Muscle layer of colon (tissue), 2 donors: ENCODE results near the gene MAN1B1.

Experiments
- H3K27ac ChIP-seq: one replicate; pipeline ENCODE4 v1.7.0; 2013; ENCODE audit warnings: low read depth, mild to moderate bottlenecking, low read length, moderate library complexity
- H3K27me3 ChIP-seq, 2 donors: one replicate each; pipeline ENCODE4 v1.7.0; 2013; ENCODE audit warnings: low read length in 2 of 2, mild to moderate bottlenecking in 2 of 2; ENCODE audit not compliant: insufficient read depth in 2 of 2, control insufficient read depth in 1 of 2
- H3K36me3 ChIP-seq: one replicate; pipeline ENCODE4 v1.7.0; 2013; ENCODE audit warnings: mild to moderate bottlenecking, low read length; ENCODE audit not compliant: insufficient read depth
- H3K4me1 ChIP-seq: one replicate; pipeline ENCODE4 v1.7.0; 2013; ENCODE audit warnings: mild to moderate bottlenecking, low read length; ENCODE audit not compliant: insufficient read depth
- H3K4me3 ChIP-seq, 2 donors: one replicate each; pipeline ENCODE4 v1.7.0; 2013; ENCODE audit warnings: low read length in 2 of 2, low read depth in 1 of 2, mild to moderate bottlenecking in 1 of 2, moderate library complexity in 1 of 2
- H3K9ac ChIP-seq: one replicate; pipeline ENCODE4 v1.7.0; 2013; ENCODE audit warnings: low read length
- H3K9me3 ChIP-seq: one replicate; pipeline ENCODE4 v1.7.0; 2013; ENCODE audit warnings: mild to moderate bottlenecking, low read length
- donor health status: abdominal sarcoma.
- donor health status: Adenocarcinoma of cecum.

Gene MAN1B1

GRCh38 chr9:137110911-137111787 lies 24.4 kb downstream of the MAN1B1 start:
- Histone ChIP-seq H3K9ac (no peak overlapping the region), H3K4me1 (no peaks in the 10 kb centered on the region), H3K27ac (no peak overlapping the region), H3K9me3 (no peaks in the 10 kb centered on the region), H3K27me3 (no peaks in the 10 kb centered on the region), H3K4me3 (no peak overlapping the region), H3K36me3 (peaks cover 12% of the 10 kb centered on the region)

- no peak overlapping the region for H3K9ac ChIP-seq
- H3K4me1 ChIP-seq: no peaks in the 10 kb centered on the region
- no peaks in the 10 kb centered on the region for H3K27me3 ChIP-seq
- H3K4me3 ChIP-seq: no peak overlapping the region
- no peak overlapping the region for H3K27ac ChIP-seq
- H3K9me3 ChIP-seq: no peaks in the 10 kb centered on the region
- peaks cover 12% of the 10 kb centered on the region for H3K36me3 ChIP-seq
These were observed 25.2 kb downstream of the MAN1B1 start for GRCh38 chr9:137111788-137112563.

GRCh38 chr9:137112564-137113384 lies 26.0 kb downstream of the MAN1B1 start:
- Histone ChIP-seq H3K4me3 (no peak overlapping the region), H3K27ac (no peak overlapping the region), H3K9ac (no peak overlapping the region), H3K27me3 (no peaks in the 10 kb centered on the region), H3K9me3 (no peaks in the 10 kb centered on the region), H3K4me1 (no peaks in the 10 kb centered on the region), H3K36me3 (peaks cover 12% of the 10 kb centered on the region)

- Histone ChIP-seq H3K9me3 (no peaks in the 10 kb centered on the region), H3K9ac (no peak overlapping the region), H3K27ac (no peak overlapping the region), H3K4me1 (no peaks in the 10 kb centered on the region), H3K4me3 (no peak overlapping the region), H3K27me3 (no peaks in the 10 kb centered on the region), H3K36me3 (peaks cover 9% of the 10 kb centered on the region)
These were observed 26.8 kb downstream of the MAN1B1 start for GRCh38 chr9:137113385-137114159.

- Histone ChIP-seq H3K9me3 (no peaks in the 10 kb centered on the region), H3K27ac (peak overlapping the region; percentile 44), H3K36me3 (peaks cover 9% of the 10 kb centered on the region), H3K4me3 (peak overlapping the region; percentile 47 to 74), H3K27me3 (no peaks in the 10 kb centered on the region), H3K4me1 (no peaks in the 10 kb centered on the region), H3K9ac (no peak overlapping the region)
These were observed 27.4 kb downstream of the MAN1B1 start for GRCh38 chr9:137114220-137114612.

GRCh38 chr9:137114613-137115393 lies 28.0 kb downstream of the MAN1B1 start, which contains the start of gene DPP7:
Gene DPP7, minus strand, starts transcription at chr9:137114733. Its CDS starts 20 bp downstream, at chr9:137114713.
- Histone ChIP-seq H3K27me3 (no peaks in the 10 kb centered on the region), H3K4me3 (peak within 1 kb of the TSS; percentile 47 to 74), H3K27ac (peak within 1 kb of the TSS; percentile 44), H3K4me1 (no peaks in the 10 kb centered on the region), H3K9ac (no peak within 1 kb of the TSS), H3K9me3 (no peaks in the 10 kb centered on the region), H3K36me3 (peaks cover 9% of the 10 kb centered on the region)

- no peak overlapping the region for H3K4me3 ChIP-seq
- no peaks in the 10 kb centered on the region for H3K9me3 ChIP-seq
These were observed 28.7 kb downstream of the MAN1B1 start for GRCh38 chr9:137115394-137116026.

GRCh38 chr9:137116027-137116507 lies 29.3 kb downstream of the MAN1B1 start:
- Histone ChIP-seq H3K27me3 (no peaks in the 10 kb centered on the region), H3K36me3 (peaks cover 9% of the 10 kb centered on the region), H3K27ac (no peak overlapping the region), H3K4me1 (no peaks in the 10 kb centered on the region), H3K9me3 (no peaks in the 10 kb centered on the region), H3K4me3 (no peak overlapping the region), H3K9ac (no peak overlapping the region)

More at GRCh38 chr9:137115394-137116026, 28.7 kb downstream of the MAN1B1 start:
- Histone ChIP-seq H3K27me3 (no peaks in the 10 kb centered on the region), H3K9ac (no peak overlapping the region), H3K4me1 (no peaks in the 10 kb centered on the region), H3K36me3 (peaks cover 9% of the 10 kb centered on the region), H3K27ac (no peak overlapping the region)

- H3K9me3 ChIP-seq: no peaks in the 10 kb centered on the region
- H3K36me3 ChIP-seq: peaks cover 9% of the 10 kb centered on the region
- no peak overlapping the region for H3K27ac ChIP-seq
- no peak overlapping the region for H3K9ac ChIP-seq
- no peaks in the 10 kb centered on the region for H3K27me3 ChIP-seq
- no peak overlapping the region for H3K4me3 ChIP-seq
- no peaks in the 10 kb centered on the region for H3K4me1 ChIP-seq
These were observed 29.9 kb downstream of the MAN1B1 start for GRCh38 chr9:137116728-137117127.
